Mesenteric fat pad (tissue), 1 donor: ENCODE results near the gene LEKR1. TPM values are rescaled to one million over a fixed set of nuclear protein-coding genes. Genes with fewer than 3 reads are reported as not detected.
A peak's percentile ranks its signal among the peaks of the same experiment; 100 is the strongest.
"Not testable (repeated sequence)": the region's sequence is repeated elsewhere in the genome, so short reads cannot be mapped to it uniquely, and the experiment has no call there.

Experiments used
- DNase-seq: peaks from one replicate; pipeline ENCODE4 v3.0.0-alpha.2; 2020; ENCODE audit warnings: low spot score
- long read RNA-seq: library from polyadenylated mRNA; unstranded; transcript quantifications from one replicate; pipeline ENCODE4 v2.0.0, GENCODE V29; 2020
- total RNA-seq: library from RNA; stranded (reverse); fragmentation: NEBNext Ultra II Directional; extraction: Animal tissue kit (Norgen Biotek cat#: 25700); gene quantifications from one replicate; pipeline ENCODE4 v1.2.1, GENCODE V29; 2021
- donor health status: DM: yes; HTN: yes; CAD: no.

LEKR1 gene
- 1.2 TPM for total RNA-seq
- long read RNA-seq, partial matches to known transcripts = 0 of 4 reads
- long read RNA-seq, other reads (novel, unspliced or antisense) = 2 of 4 reads

GRCh38 chr3:156826144-156826895, at the start of gene LEKR1:
Gene LEKR1, plus strand, starts transcription at chr3:156826353. Its CDS starts 2,977 bp downstream, at chr3:156829330.
- peak; percentile 96 for DNase-seq

DNA sequence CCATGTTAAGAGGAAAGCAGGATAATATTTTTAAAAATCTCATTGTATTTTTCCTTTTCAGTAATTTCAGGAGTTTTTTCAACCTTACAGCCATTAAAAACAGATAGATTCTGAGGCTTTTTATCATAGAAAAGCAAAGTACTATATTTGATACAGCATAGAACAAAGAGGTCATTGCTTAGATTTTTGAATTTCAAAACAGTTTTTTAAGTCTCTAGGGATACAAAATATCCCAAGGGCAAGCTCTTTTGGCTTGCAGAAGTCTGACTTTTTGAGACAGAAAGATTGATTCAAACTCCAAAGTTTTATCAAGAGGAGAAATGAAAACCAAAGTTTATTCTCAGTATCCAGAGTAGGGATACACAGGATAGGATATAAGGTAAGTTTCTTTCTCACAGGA, 49.3 kb upstream of the LEKR1 start:
- no peak for DNase-seq

DNA sequence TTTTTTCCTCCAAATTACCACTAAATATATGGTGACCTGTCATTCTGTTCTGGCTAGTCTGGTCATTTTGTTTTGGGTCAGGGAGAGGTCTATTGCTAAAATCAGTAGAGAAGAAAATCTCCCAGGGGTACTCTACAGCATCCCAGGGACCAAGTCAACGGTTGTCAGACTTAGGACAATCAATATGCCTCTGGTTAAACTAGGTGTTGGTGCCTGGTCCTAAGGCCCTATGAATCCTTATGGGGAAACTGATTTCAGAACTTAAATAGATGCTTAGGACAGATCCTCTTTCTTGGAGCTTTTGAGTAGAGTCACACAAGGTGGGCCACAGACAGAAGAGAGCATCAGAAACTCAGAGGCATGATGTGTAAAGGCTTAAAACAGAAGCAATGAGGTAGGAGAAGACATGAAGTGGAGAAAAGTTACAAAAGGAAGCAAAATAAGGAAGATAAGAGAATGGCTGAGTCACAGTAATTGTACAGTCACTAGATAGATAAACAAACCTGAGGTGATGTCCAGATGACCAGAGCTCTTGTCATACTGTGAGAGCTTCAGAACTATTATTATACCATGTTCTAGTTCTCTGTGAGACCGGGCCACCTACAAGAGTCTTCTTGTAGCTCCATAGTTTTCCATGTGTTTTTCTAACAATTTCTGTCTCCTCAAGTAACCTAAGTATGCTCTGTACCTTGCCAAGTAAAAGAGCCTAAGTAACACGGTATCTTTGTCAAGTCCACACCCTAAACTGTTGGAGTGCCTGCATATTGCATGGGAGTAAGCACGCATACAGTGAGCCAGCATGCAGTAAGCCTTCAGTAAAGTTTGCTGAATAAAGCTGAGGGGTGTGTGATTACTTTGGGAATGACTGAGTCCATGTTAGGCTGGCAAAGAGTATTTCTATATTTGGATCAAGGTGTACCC, 44.6 kb upstream of the LEKR1 start:
- DNase-seq = no peak

DNA sequence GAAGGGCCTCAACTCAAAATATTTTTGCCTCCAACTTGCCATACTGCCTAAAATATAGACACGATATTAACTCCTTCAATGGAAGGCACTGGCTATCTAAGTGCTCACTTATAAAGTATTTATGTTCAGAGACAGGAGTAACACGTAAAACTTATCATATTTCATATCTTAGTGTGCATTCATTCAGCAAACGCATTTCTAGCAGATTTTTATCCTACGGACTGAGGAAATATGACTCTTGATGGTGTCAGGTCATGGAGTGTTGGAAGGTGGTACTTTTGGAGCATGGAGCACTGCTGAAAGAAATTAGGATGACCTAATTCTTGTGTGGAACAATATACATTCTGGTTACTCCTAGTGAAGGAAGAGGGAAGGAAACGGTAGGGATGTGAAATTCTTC, 43.8 kb upstream of the LEKR1 start:
- DNase-seq = no peak

GRCh38 chr3:156782921-156783320, 43.2 kb upstream of the LEKR1 start:
- no peak for DNase-seq

- DNase-seq = no peak
Measured at GRCh38 chr3:156787001-156787400, 39.2 kb upstream of the LEKR1 start.

- DNase-seq = no peak
Measured at GRCh38 chr3:156787926-156788663, 38.1 kb upstream of the LEKR1 start.

GRCh38 chr3:156788846-156789245, 37.3 kb upstream of the LEKR1 start:
- no peak for DNase-seq

DNA sequence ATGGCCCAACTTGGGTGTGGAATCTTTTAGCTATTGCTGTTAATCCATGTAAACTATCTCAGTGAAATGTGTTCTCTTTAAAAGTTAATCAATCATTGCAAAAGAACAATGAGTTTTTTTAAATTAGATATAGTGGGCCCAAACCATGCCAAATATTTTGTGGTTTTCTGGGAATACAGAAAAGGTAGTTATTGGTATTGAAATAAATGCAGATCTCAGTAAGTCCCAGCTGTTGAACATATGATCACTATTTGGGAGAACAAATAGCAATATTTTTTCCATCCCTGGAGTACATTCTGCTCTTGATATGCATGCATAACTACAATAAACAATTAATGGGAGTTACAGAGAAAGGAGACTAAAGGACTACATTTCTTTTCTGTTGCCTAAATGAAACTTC, 36.0 kb upstream of the LEKR1 start:
- no peak for DNase-seq

DNA sequence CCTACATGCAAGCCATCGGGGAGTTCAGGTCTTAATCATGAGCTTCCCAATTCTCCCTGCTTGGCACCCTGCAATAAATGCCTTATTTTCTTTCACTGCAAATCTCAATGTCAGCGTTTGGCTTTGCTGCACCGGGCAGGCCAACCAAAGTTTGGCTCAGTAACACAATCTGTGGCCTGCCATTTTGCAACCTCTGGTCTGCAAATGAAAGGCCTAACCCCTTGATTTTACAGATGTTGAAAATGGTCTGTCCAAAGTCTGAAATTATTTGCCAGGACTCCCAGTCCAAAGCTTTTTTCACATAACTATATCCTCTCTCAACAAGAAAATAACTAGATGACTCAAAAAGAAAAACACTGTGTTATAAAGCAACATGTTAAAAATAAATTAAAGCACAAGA, 34.0 kb upstream of the LEKR1 start:
- DNase-seq = no peak

DNA sequence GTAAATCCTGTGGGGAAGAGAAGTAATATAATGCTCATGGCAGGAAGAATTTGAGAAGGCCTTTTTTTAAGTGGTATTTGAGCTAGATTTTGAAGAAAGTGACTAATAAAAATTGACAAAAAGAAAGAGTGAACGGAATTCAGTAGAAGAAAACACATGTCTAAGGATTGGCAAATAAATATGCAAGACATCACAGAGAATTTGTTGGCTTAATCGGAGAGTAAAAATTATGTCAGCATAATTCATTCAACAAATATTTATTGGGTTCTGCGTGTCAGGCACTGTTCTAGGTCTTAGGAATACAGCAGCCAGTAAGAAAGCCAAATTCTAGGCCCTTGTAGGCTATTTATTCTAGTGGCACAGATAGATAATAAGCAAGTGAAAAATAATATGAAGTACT, 33.6 kb upstream of the LEKR1 start:
- no peak for DNase-seq

- no peak for DNase-seq
Measured at GRCh38 chr3:156792945-156793344, 33.2 kb upstream of the LEKR1 start.

DNA sequence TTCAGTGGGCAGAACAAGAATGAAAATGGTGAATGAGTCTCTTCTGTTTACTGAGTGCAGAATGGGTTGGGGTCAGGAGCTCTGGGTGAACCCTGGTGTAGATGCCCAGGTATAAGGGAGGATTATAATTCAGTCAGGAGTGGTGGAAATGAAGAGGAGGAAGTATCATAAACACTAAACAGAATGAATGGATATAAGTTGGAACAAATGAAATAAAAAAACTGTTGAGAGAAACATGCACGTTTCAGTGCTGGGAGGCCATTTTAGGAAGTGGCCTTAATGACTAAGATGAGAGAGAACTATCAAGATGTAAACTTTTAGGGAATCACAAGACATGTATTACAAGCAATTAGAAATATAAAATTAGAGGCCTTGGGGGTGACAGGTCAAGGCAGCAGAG, 32.8 kb upstream of the LEKR1 start:
- no peak for DNase-seq

GRCh38 chr3:156793851-156794250, 32.3 kb upstream of the LEKR1 start:
- DNase-seq = no peak

DNA sequence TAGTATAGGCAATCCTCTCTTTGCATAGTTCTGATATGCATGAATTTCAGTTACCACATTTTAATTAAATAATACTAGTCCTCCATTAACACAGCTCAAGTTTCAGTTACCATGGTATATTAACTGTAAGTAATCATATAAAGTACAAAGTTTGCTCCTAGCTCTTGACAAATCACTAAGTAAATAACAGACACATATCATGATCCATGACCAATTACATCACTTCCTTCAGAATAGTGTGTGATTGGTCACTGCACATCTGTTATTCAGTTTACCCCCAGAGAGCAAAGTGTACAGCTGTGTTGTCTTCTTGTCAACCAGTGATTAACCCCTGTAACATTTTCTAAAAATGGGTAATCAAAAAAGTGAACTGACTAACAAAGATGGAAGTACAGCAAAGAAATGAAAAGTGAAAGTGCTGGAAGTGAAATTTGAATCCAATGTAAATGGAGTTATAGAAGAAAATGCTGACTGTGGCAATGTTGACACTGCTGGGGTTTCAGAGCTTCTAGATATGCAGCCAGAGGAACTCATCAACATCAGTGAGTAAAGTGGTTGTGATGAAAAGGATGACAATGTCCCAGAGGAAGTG, 30.2 kb upstream of the LEKR1 start:
- DNase-seq = no peak

- no peak for DNase-seq
Measured at GRCh38 chr3:156797368-156797767, 28.8 kb upstream of the LEKR1 start.

DNA sequence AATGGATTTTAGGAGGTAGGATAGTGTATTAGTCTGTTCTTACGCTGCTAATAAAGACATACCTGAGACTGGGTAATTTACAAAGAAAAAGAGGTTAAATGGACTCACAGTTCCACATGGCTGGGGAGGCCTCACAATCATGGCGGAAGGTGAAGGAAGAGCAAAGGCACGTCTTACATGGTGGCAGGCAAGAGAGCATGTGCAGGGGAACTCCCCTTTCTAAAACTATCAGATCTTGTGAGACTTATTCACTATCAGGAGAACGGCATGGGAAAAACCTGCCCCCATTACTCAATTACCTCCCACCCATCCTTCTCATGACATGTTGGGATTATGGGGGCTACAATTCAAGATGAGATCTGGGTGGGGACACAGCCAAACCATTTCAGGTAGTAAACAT, 25.9 kb upstream of the LEKR1 start:
- not testable (repeated sequence) for DNase-seq

- no peak for DNase-seq
Measured at GRCh38 chr3:156801746-156802145, 24.4 kb upstream of the LEKR1 start.

GRCh38 chr3:156802821-156803606, 23.1 kb upstream of the LEKR1 start:
- DNase-seq = no peak
